ENCODE measurements around the gene MRPL42.

GRCh38 chr12:93461503-93461902, 5.8 kb upstream of the MRPL42 start:
- TF ChIP-seq CREB1 (CRISPR knock-in tag; IDR thresholded peaks at IDR 0.05): no peak
- no peak for TF ChIP-seq CTCF (IDR thresholded peaks at IDR 0.05)
- no peak for TF ChIP-seq JUN (CRISPR knock-in tag; IDR thresholded peaks at IDR 0.05)
- TF ChIP-seq TEAD1 (CRISPR knock-in tag; IDR thresholded peaks at IDR 0.05): no peak
- TF ChIP-seq SOX15 (CRISPR knock-in tag; IDR thresholded peaks at IDR 0.05): no peak
- TF ChIP-seq FOXP4 (CRISPR knock-in tag; IDR thresholded peaks at IDR 0.05): no peak
